ENCODE results near the gene NDE1. TPM values are rescaled to one million over a fixed set of nuclear protein-coding genes. Genes with fewer than 3 reads are reported as not detected.

NDE1 gene
- polyA plus RNA-seq, 1 of the 3 experiments (the other 2 are of a cell fraction) = 27.9 TPM

DNA sequence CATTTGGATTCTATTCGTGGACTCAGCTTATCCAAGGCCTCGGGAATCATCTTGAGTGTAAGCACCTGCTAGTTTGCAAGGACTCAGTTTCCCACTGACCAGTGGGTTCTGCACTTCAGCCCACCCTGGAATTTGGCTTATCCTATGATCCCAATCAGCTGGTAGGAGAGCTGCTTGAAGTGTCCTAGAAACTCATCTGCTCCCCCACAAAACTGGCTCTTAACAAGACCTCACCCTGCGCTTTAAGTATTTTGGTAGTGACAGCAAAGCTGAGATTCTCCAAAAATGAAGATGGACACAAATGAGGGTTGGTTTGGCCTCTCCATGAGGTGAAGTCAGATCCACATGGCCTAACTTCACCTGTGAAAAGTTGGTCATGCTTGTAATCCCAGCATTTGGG lies 57.3 kb downstream of the NDE1 start:
- CTCF ChIA-PET = no interaction called here
- Histone ChIP-seq H3K4me1 (ENCODE audit: control insufficient read depth in 1 of 2, insufficient read depth in 2 of 2, low read depth in 1 of 2, low read length in 1 of 2) (peaks cover 0 to 4% of the 10 kb centered on the region in 2 experiments; a peak in 1 of 4 replicates), H3K9ac (no peak overlapping the region), H3K79me2 (ENCODE audit: insufficient read depth) (no peaks in the 10 kb centered on the region), H3K9me2 (no peaks in the 10 kb centered on the region), H3K9me3 (no peaks in the 10 kb centered on the region), H3K27ac (ENCODE audit: low read depth in 2 of 2, low read length in 1 of 2) (no peak overlapping the region), H3F3A (replicated peaks; ENCODE audit: insufficient read depth) (no peaks in the 10 kb centered on the region), H3K36me3 (replicated peaks in 1 of 2; ENCODE audit: control insufficient read depth in 1 of 2, insufficient read depth in 2 of 2, low read length in 1 of 2) (peaks cover 0 to 11% of the 10 kb centered on the region in 2 experiments), H2AFZ (ENCODE audit: low read depth) (no peak overlapping the region), H3K4me2 (no peak overlapping the region), H3K27me3 (ENCODE audit: insufficient read depth) (no peaks in the 10 kb centered on the region), H3K4me3 (ENCODE audit: low read depth in 2 of 2, low read length in 1 of 2) (no peak overlapping the region), H4K20me1 (ENCODE audit: insufficient read depth) (peaks cover 4% of the 10 kb centered on the region; the same call in 1 of the 2 replicates)
- no peak for DNase-seq
- TF ChIP-seq, protein P1, sequence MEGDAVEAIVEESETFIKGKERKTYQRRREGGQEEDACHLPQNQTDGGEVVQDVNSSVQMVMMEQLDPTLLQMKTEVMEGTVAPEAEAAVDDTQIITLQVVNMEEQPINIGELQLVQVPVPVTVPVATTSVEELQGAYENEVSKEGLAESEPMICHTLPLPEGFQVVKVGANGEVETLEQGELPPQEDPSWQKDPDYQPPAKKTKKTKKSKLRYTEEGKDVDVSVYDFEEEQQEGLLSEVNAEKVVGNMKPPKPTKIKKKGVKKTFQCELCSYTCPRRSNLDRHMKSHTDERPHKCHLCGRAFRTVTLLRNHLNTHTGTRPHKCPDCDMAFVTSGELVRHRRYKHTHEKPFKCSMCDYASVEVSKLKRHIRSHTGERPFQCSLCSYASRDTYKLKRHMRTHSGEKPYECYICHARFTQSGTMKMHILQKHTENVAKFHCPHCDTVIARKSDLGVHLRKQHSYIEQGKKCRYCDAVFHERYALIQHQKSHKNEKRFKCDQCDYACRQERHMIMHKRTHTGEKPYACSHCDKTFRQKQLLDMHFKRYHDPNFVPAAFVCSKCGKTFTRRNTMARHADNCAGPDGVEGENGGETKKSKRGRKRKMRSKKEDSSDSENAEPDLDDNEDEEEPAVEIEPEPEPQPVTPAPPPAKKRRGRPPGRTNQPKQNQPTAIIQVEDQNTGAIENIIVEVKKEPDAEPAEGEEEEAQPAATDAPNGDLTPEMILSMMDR (IDR thresholded peaks at IDR 0.05) = no peak
- TF ChIP-seq RAD21 (IDR thresholded peaks at IDR 0.05; ENCODE audit: low read length) = no peak
- TF ChIP-seq ZBTB33 (IDR thresholded peaks at IDR 0.05; ENCODE audit: borderline replicate concordance, low read depth) = no peak
- TF ChIP-seq RCOR1 (IDR thresholded peaks at IDR 0.05; ENCODE audit: low read length) = no peak
- no peak for TF ChIP-seq EZH2phosphoT487 (IDR thresholded peaks at IDR 0.05; ENCODE audit: borderline replicate concordance, low read depth)
- TF ChIP-seq, protein P2, sequence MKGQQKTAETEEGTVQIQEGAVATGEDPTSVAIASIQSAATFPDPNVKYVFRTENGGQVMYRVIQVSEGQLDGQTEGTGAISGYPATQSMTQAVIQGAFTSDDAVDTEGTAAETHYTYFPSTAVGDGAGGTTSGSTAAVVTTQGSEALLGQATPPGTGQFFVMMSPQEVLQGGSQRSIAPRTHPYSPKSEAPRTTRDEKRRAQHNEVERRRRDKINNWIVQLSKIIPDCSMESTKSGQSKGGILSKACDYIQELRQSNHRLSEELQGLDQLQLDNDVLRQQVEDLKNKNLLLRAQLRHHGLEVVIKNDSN (IDR thresholded peaks at IDR 0.05; ENCODE audit: borderline replicate concordance, low read depth) = no peak
- no peak for TF ChIP-seq YY1 (IDR thresholded peaks at IDR 0.05; ENCODE audit: low read depth)
- TF ChIP-seq FOXM1 (IDR thresholded peaks at IDR 0.05; ENCODE audit: low read depth) = no peak
- TF ChIP-seq JUND (IDR thresholded peaks at IDR 0.05) = no peak
- POLR2A ChIA-PET = no interaction called here
- 100% methylated on average over 3 of the region's 3 CpGs for WGBS (ENCODE audit: low lambda C conversion rate)

DNA sequence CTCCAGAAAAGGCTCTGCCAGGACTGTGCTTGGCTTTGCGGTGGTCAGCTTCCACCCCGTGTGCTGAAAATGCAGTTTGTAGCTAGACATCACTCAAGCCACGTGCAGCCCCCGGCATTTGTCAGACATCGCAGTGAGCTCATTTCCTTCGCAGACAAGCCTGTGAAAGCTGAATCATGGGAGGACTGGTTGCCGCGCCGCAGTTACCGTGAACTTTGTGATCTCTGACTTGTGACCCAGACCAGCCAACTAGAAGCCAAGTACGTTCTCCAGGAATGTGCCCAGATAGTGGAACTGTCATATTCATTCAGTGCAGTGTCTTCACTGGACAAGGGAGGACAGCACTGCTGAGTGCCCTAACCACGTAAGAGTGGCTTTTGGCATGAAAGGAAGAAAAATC lies 58.1 kb downstream of the NDE1 start:
- H3K4me3 ChIP-seq (ENCODE audit: low read depth in 2 of 2, low read length in 1 of 2) = no peak overlapping the region
- H3K4me1 ChIP-seq (ENCODE audit: control insufficient read depth in 1 of 2, insufficient read depth in 2 of 2, low read depth in 1 of 2, low read length in 1 of 2) = peaks cover 0 to 4% of the 10 kb centered on the region in 2 experiments; a peak in 1 of 4 replicates
- ChIA-PET POLR2A (no interaction called here), CTCF (no interaction called here)
- no peaks in the 10 kb centered on the region for H3K27me3 ChIP-seq (ENCODE audit: insufficient read depth)
- H3K9me2 ChIP-seq = no peaks in the 10 kb centered on the region
- no peak overlapping the region for H3K27ac ChIP-seq (ENCODE audit: low read depth in 2 of 2, low read length in 1 of 2)
- peaks cover 3% of the 10 kb centered on the region; the same call in 1 of the 2 replicates for H4K20me1 ChIP-seq (ENCODE audit: insufficient read depth)
- no peak overlapping the region for H2AFZ ChIP-seq (ENCODE audit: low read depth)
- no peak overlapping the region for H3K4me2 ChIP-seq
- no peak overlapping the region for H3K9ac ChIP-seq
- H3K79me2 ChIP-seq (ENCODE audit: insufficient read depth) = no peaks in the 10 kb centered on the region
- no peaks in the 10 kb centered on the region for H3F3A ChIP-seq (replicated peaks; ENCODE audit: insufficient read depth)
- TF ChIP-seq TCF12 (IDR thresholded peaks at IDR 0.05) (no peak), MEF2A (IDR thresholded peaks at IDR 0.05; ENCODE audit: borderline replicate concordance, low read depth) (no peak), FOSL2 (IDR thresholded peaks at IDR 0.05; ENCODE audit: borderline replicate concordance, low read depth) (no peak), FOXJ3 (CRISPR knock-in tag; IDR thresholded peaks at IDR 0.05) (no peak), NRF1 (IDR thresholded peaks at IDR 0.05; ENCODE audit: low read depth, low read length) (no peak), JUND (IDR thresholded peaks at IDR 0.05) (no peak), NFIC (IDR thresholded peaks at IDR 0.05; ENCODE audit: borderline replicate concordance) (no peak), YY1 (IDR thresholded peaks at IDR 0.05; ENCODE audit: low read depth) (no peak), REST (IDR thresholded peaks at IDR 0.05; ENCODE audit: low read depth, low read length) (no peak), PBX3 (IDR thresholded peaks at IDR 0.05) (no peak), GABPA (IDR thresholded peaks at IDR 0.05; ENCODE audit: low read depth) (no peak), RFX5 (IDR thresholded peaks at IDR 0.05; ENCODE audit: low read length) (no peak)
- TF ChIP-seq, protein P2 (IDR thresholded peaks at IDR 0.05; ENCODE audit: borderline replicate concordance, low read depth) = no peak
- DNase-seq = no peak
- WGBS (ENCODE audit: low lambda C conversion rate) = 97% methylated on average over 4 of the region's 12 CpGs
- H3K36me3 ChIP-seq (replicated peaks in 1 of 2; ENCODE audit: control insufficient read depth in 1 of 2, insufficient read depth in 2 of 2, low read length in 1 of 2) = peaks cover 0 to 8% of the 10 kb centered on the region in 2 experiments
- H3K9me3 ChIP-seq = no peaks in the 10 kb centered on the region

Measured in SK-N-SH (cell line).